ENCODE results near the gene RARB.

Gene RARB

GRCh38 chr3:25510797-25511196 lies 82.7 kb downstream of the RARB start:
- no peak for DNase-seq

- no peak for DNase-seq
Measured at GRCh38 chr3:25511972-25512721, 84.1 kb downstream of the RARB start.

GRCh38 chr3:25513642-25514266 lies 85.7 kb downstream of the RARB start:
- DNase-seq: no peak

GRCh38 chr3:25515171-25515570 lies 87.1 kb downstream of the RARB start:
- DNase-seq: no peak

GRCh38 chr3:25520926-25521559 lies 93.0 kb downstream of the RARB start:
- no peak for DNase-seq

- DNase-seq: no peak
Measured at GRCh38 chr3:25527336-25527735, 99.3 kb downstream of the RARB start.

GRCh38 chr3:25527801-25528200 lies 99.7 kb downstream of the RARB start:
- no peak for DNase-seq

GRCh38 chr3:25531971-25532370 lies 103.9 kb downstream of the RARB start:
- DNase-seq: no peak

- no peak for DNase-seq
Measured at GRCh38 chr3:25532431-25533162, 104.5 kb downstream of the RARB start.

GRCh38 chr3:25533399-25533798 lies 105.3 kb downstream of the RARB start:
- no peak for DNase-seq

GRCh38 chr3:25534007-25534406 lies 105.9 kb downstream of the RARB start:
- DNase-seq: no peak

GRCh38 chr3:25536521-25537391 lies 108.7 kb downstream of the RARB start:
- no peak for DNase-seq

GRCh38 chr3:25537516-25537915 lies 109.5 kb downstream of the RARB start:
- DNase-seq: no peak

GRCh38 chr3:25540273-25540672 lies 112.2 kb downstream of the RARB start:
- DNase-seq: no peak

- no peak for DNase-seq
Measured at GRCh38 chr3:25542492-25543039, 114.5 kb downstream of the RARB start.

- DNase-seq: no peak
Measured at GRCh38 chr3:25547103-25547502, 119.0 kb downstream of the RARB start.

GRCh38 chr3:25547943-25548674 lies 120.0 kb downstream of the RARB start:
- no peak for DNase-seq

- no peak for DNase-seq
Measured at GRCh38 chr3:25548836-25549235, 120.8 kb downstream of the RARB start.

- DNase-seq: no peak
Measured at GRCh38 chr3:25552251-25552650, 124.2 kb downstream of the RARB start.

GRCh38 chr3:25554376-25554775 lies 126.3 kb downstream of the RARB start:
- DNase-seq: no peak

- no peak for DNase-seq
Measured at GRCh38 chr3:25555695-25556437, 127.8 kb downstream of the RARB start.
